ENCODE measurements around the gene LTA4H.

LTA4H gene

GRCh38 chr12:96057986-96058553 is 22.7 kb upstream of the LTA4H start:
- ATAC-seq: no peak

DNA sequence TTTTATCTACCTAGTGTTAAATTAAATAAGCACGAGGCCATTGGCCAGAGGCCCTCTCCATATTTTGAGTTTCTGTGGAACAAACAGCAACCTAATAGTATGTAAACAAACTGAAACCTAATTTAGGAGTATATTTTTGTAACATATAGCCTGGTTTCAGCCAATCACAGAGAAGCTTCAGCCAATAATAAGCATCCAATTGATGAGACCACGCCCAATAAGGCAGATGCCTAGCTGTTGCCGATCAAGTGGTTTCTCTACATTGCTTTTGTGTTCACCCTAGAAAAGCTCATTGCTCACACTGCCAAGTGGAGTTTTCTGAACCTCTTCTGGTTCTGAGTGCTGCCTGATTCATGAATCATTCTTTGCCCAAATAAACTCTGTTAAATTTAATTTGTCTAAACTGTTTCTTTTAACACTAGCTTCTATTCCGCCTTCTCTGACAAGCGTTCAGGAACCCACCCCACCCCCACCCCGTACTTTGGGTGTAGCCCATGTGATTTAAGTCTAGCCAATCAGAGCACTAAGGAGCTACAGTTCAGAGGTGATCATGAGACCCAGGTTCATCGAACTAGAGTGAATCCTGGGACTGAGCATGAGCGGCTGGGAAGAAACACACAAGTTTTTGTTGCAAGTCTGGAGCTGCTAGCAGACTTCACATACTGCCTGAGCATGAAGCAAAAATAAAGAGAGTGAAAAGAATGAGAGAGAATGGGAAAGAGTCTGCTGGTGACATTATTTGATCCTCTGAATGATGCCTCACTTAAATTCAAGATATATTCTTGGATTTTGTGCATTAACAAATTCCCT is 21.5 kb upstream of the LTA4H start:
- no peak for ATAC-seq

DNA sequence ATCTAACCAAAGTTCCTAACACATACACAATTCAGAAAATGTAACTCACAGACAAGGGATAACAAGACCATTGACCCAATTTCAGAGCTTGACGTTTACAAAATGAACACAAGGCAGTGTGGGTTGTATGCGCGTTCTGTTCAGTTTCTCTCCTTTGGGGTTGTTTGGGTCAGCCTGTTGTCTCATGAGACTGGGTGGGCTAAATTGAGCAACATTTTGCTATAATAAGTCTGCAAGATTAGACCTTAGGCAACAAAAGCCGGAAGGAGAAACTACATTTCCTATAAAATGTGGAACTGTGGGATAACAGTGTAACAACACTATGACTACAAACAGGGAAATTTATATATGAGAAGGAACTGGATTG is 18.8 kb upstream of the LTA4H start:
- ATAC-seq: no peak

DNA sequence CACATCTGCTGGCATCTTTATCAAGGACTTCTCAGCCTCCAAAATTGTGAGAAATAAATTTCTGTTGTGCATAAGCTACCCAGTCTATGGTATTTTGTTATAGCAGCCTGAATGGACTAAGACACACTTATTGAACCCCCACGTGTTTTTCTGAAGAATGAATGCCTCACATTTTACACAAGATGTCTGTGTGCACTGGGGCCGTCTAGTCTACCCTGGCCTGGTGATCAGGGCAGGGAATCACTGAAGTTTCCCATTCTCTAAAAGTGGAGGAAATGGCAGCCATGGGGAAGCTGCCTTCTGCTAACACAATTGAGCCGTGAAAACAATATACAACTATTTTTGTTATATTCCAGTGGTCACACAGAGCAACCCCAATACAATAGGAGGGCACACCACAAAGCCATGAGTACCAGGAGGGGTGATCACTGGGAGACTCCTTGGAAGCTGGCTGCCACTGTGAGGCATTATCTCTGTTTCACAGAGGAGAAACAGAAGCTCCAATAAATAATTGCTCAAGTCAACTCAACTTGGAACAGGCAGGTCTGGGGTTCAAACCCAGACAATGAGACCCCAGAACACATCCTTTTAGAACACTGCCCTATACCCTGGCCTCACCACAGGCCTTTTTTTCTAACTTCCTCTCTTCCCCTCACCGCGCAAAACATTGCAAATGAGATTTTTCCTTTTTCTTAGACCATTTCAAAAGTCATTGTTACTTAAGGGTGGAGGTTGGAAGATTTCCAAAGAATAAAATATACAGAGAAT is 18.3 kb upstream of the LTA4H start:
- ATAC-seq: no peak

DNA sequence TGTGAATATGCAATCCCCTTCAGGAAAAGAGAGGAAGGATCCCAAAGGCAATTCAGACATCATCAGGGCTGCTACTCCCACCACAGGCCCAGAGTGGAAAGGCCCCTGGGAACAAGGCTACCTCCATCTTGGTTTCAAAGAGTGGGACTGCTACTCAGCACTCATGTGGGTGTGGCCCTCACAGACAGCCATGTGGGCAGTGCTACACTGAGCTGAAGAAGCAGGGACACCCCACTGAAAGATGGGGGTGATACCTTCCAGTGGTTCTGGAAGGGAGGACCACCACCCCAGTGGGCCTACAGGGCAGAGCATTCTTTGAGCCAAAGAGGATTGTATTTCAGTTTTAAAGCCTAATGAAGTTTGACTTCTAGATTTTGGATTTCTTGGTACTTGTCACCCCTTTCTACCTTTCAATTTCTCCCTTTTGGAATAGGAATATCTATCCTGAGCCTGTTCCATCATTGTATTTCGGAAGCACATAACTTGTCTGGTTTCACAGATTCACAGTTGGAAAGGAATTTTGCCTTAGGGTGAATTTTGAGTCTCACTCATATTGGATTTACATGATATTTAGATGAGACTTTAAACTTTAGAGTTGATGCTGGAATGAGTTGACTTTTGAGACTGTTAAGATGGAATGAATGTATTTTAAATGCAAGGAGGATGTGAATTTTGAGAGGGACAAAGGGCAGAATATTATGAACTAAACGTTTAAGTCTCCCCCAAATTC is 16.5 kb upstream of the LTA4H start:
- no peak for ATAC-seq

GRCh38 chr12:96050139-96050538 is 14.8 kb upstream of the LTA4H start:
- no peak for ATAC-seq

DNA sequence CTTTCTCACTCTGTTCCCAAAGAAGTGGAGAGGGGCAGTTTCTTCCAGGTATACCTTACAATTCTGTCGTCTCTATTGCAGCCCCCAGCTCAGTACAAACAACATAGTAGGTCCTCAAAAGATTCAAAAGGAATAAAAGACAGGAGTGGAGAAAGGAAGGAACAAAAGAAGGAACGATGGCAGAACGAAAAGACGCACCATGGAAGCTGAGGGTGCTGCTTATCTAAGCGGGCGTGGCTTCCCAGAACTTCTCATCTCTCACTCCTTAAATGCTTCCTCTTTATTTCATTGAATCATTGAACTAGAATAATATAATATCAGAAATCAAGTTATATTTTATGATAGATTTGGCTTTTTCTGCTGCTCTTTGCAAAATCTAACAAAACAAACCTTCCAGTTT is 13.7 kb upstream of the LTA4H start:
- ATAC-seq: no peak

- ATAC-seq: no peak
Observed at GRCh38 chr12:96048393-96048969, 13.1 kb upstream of the LTA4H start.

DNA sequence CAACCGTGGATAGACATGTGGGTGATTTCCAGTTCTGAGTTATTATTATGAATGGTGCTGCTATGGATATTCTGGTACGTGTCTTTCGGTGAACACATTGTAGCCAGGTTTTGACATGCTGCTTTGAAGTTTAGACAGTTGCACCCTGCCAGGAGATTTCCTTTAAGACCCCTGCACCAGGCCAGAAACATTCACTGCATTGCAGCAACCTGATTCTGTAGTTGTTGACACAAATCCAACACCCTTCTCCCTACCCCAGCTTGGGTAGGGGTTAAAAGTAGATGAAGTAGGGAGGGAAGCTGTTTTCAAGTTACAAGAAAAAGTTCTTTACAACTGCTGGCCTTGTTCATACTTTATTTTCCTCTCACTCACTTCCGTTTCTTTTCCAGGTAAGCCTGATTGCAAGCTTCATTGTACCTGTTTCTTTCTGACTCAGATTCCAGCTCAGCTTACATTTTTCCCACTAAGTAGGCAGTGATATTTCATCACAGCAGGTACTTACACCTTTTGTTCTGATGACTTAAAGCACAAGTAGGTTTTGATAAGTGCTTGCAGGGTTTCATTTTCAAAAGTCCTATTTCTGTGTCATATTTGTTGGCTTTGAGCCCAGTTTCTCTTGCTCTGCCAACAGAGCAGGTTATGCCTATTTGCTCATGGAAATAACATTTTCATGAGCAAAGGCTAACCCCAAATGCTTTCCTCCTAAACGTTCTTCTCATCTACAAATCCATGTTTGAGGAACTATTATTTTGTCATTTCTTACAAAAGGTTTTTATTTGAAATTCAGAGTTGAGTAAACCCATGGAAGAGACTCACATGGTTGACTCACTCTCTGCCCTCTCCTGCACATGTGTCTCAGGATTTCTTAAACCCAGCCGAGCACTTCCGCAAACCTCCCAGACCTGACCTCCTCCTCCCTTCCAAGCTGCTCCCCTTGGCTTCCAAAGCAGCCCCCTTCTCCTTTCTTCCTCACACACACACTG is 12.1 kb upstream of the LTA4H start:
- peak; percentile 88 to 90 for ATAC-seq

DNA sequence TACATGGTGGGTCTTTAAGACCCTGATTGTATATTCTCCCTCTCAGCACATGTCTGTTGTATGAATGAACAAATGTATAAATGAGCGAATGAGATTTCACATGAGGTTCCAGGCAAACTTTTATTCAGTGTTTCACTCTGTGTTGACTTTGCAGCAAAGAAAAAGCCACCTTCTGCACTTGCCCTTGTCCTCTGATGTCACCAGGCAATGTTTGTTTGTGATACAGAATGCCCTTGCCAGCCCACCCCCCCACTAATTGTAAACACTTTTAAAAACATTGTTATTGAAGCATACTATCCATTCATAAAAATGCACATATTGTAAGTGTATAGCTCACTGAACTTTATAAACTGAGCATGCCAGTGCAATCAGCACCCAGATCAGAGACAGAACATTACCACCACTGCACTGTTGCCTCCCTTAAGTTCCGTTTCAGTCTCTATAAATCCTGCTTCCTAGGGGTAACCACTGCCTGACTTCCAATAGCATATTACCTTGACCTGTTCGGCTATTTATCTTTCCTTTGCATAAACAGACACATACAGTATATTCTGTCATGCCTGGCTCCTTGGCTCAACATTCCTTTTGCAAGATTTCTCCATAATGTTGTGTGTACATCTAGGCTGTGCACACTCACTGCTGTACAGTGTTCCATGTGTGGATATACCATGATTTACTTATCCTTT is 11.3 kb upstream of the LTA4H start:
- ATAC-seq: no peak

DNA sequence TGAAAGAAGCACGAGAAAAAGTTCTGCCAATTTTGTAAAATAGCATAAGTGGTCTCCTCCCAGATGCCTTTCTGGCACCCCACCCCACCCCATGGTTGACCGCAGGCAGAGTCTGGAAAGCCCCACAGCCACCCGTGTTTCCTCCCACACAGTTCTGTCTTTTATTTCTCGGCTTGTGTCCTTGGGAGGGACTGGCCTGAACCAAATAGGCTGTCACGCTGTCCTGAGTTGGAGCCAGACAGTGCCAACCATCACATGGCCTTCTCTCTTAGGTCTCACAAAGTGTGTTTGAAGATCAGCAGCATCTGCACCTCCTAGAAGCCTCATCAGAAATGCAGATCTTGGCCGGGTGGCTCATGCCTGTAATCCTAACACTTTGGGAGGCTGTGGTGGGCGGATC is 10.2 kb upstream of the LTA4H start:
- no peak for ATAC-seq

DNA sequence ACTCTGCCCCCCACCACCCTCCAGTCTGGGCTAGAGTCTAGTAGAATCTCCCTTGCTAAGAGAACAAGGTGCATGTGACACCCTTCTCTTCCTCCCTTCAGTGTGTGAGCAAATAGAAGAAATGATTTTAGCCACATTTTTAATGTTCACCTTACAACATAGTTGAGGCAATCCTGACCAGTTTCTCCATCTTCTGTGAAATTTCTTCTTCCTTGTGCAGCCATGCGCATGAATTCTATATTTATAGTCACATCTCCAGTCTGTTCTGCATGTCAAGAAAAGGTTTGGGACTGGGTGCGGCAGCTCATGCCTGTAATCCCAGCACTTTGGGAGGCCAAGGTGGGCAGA is 9.5 kb upstream of the LTA4H start:
- no peak for ATAC-seq

- ATAC-seq: no peak
Observed at GRCh38 chr12:96044017-96044942, 8.9 kb upstream of the LTA4H start.

DNA sequence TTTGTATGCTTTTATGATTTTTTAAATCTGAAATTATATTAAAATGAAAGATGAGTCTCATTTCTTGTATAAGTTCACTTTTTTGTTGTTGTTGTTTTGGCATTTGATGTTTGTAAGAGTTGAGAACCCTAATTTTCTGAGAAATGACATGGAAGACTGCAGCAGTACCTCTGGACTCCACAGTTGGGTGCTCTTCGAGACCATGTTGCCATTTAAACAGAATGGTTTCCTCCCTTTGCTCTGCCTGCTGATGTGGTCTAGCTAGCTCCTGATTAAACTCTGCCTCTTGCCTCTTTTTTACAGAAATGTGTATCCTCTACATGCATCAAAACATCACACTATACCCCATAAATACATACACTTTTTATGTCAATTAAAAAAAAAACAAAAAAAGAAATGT is 5.8 kb upstream of the LTA4H start:
- ATAC-seq: no peak

DNA sequence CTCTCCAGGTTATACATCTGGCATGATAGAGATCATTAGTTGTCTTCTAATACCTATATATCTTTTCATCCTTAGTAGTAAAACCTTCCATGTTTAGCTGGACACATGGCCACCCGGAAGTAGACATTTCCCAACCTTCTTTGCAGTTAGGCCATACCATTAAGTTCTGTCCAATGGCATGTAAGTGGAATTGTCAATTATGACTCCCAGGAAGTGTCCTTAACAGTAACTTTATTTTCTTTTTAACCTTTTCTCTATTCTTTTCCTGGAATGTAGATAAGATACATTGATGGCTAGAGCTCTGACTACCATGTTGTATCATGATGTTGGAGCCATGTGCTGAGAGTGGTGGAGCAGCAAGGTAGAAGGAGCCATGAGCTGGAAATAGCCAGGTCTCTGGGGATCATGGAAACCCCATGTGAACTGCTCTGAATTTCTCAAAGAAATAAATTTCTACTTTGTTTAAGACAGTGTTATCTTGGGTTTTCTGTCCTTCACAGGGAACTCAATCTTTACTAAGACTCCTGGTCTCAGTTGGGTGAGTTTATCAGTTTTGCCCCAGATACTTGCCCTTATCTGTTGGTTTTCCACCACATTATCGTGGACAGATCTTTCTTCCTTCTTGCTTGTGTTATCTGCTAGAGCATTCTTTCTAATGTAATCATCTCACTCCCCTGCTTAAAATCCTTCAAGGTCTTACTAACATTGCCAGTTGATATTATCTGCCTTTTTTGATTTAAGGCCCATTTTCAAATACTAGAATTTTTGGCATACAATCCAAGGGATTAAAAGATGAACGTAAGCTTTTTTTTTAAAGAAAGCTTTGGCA is 5.1 kb upstream of the LTA4H start:
- no peak for ATAC-seq

DNA sequence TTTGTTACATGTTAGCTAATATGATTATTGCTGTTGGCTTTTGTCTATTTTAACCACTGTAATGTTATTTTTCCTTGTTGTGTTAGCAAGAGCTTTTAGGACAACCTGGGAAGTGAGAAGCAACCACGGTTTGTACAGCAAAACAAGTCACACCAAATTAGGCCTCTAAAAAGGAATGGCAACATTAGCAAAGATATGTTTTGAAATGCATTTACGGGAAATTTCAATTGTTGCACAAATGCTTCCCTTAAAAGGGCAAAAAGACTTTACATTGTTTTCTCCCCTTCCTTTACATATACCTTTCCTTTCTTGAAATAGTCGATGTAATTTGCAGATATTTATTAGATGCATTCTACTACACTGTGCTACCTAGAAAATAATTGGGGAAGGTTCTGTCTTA is 4.1 kb upstream of the LTA4H start:
- ATAC-seq: no peak

GRCh38 chr12:96036765-96037455 is 1.5 kb upstream of the LTA4H start:
- no peak for ATAC-seq

DNA sequence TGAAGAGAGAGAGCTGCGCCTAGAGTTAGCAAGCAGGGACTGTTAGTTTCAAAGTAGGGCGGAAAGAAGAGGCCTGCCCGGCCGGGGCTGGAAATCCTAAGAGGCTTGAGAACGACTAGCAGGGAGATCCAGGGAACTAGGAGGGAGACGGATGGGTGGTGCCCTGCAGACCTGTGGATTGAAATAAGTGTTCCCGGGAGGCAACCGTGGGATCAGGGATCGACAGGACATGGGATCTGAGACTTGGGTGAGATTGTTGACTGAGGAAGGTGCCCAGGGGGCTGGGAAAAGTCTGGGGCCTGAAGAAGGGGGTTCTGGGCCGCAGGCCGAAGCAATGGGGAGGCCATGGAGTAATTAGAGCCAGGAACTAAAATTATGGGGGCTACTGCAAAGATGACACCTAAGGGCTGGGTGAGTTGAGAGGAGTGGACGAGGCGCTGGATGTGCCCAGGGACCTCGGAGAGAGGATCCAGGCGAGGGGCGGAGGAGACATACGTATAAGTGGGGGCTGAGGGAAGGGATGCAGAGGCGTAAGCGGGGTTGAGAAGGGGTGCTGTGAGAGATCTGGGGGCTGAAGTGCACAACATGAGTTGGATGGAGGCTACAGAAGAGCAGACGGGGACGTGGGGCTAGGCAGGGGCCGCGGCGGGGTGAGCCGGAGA is 635 bp downstream of the LTA4H start:
- ATAC-seq: no peak
